ENCODE data around the gene RAB11FIP4.

- TF ChIP-seq CTCF (IDR thresholded peaks at IDR 0.05) (no peak), EZH2phosphoT487 (IDR thresholded peaks at IDR 0.05) (no peak), EZH2 (IDR thresholded peaks at IDR 0.05) (no peak)
Measured at GRCh38 chr17:31379597-31380205, 11.8 kb upstream of the RAB11FIP4 start.

All from neural progenitor cell (in vitro differentiated cells).